K562 (cell line): ENCODE results near the gene HMX1.

Experiments
- DACH1 ChIP-seq: fragments of 450-650 bp; IDR thresholded peaks from 2 replicates; pipeline ENCODE4 v1.6.1; 2018; ENCODE audit not compliant: partially characterized antibody
- EZH2 ChIP-seq: IDR thresholded peaks from 2 replicates; pipeline ENCODE4 v1.6.1; 2012; ENCODE audit warnings: low read depth, mild to moderate bottlenecking, inconsistent platforms, low read length, borderline replicate concordance
- FOSL1 ChIP-seq: fragments of 200-800 bp; sonication (Bioruptor generic); conservative IDR thresholded peaks from 2 replicates; pipeline ENCODE4 v1.6.1; 2016; ENCODE audit warnings: missing genetic modification characterization, missing compliant biosample characterization
- REST ChIP-seq, 2 experiments: fragments of 450-650 bp; formaldehyde crosslinking in 1 of 2; IDR thresholded peaks; 2 replicates each; pipeline versions ENCODE4 v1.4.0 to v1.6.1; 2014 to 2020; ENCODE audit warnings: mild to moderate bottlenecking in 2 of 2, borderline replicate concordance in 1 of 2, low read depth in 1 of 2
- ZNF263 ChIP-seq: sonication (generic); formaldehyde crosslinking; IDR thresholded peaks from 2 replicates; pipeline ENCODE4 v1.8.0; 2022; ENCODE audit warnings: mild to moderate bottlenecking, missing genetic modification reagents, borderline replicate concordance

GRCh38 chr4:8891255-8891645, 19.6 kb upstream of the HMX1 start:
- TF ChIP-seq DACH1 = no peak
- no peak for TF ChIP-seq FOSL1 (tag)
- TF ChIP-seq EZH2 = no peak
- TF ChIP-seq REST (IDR thresholded peaks at IDR 0.05; ENCODE audit: borderline replicate concordance) = no peak
- no peak for TF ChIP-seq REST (CRISPR knock-in tag; IDR thresholded peaks at IDR 0.05; ENCODE audit: low read depth)
- TF ChIP-seq ZNF263 (CRISPR knock-in tag) = no peak
